Testis (tissue), 3 donors: Measurements from ENCODE around the gene DUSP22. TPM values are rescaled to one million over a fixed set of nuclear protein-coding genes. Genes with fewer than 3 reads are reported as not detected.

Experiments
- DNase-seq: peaks from one replicate; pipeline ENCODE4 v3.0.0-alpha.2; 2019
- H3K27ac ChIP-seq, 2 donors: fragments of 200-600 bp; sonication (generic); one replicate each; pipeline ENCODE4 v1.5.1; 2019
- H3K27me3 ChIP-seq: fragments of 200-600 bp; sonication (generic); one replicate; pipeline ENCODE4 v1.5.1; 2019
- H3K36me3 ChIP-seq: fragments of 200-600 bp; sonication (generic); one replicate; pipeline ENCODE4 v1.5.1; 2017; ENCODE audit warnings: low read depth; ENCODE audit errors: missing control alignments
- H3K4me1 ChIP-seq: fragments of 200-600 bp; sonication (generic); one replicate; pipeline ENCODE4 v1.5.1; 2019
- H3K4me3 ChIP-seq, 2 donors: fragments of 200-600 bp; sonication (generic); one replicate each; pipeline ENCODE4 v1.5.1; 2017 to 2019
- H3K9me3 ChIP-seq: fragments of 200-600 bp; sonication (generic); one replicate; pipeline ENCODE4 v1.5.1; 2017
- CTCF ChIP-seq, 3 experiments: fragments of 450-650 bp in 2 of 3; fragments of 200-600 bp in 1 of 3; sonication (generic) in 1 of 3; IDR thresholded peaks; one replicate each; pipeline ENCODE4 v1.5.1; 2016 to 2019; ENCODE audit warnings: antibody characterized with exemption in 3 of 3, mild to moderate bottlenecking in 2 of 3, moderate library complexity in 1 of 3
- POLR2A ChIP-seq: fragments of 450-650 bp; IDR thresholded peaks from one replicate; pipeline ENCODE4 v1.6.1; 2017; ENCODE audit warnings: antibody characterized with exemption, mild to moderate bottlenecking, moderate library complexity
- WGBS, 2 donors: methylation state at CpG; one replicate each; pipeline ENCODE4 v1.1.5; 2018; 5-methylcytosine and 5-hydroxymethylcytosine counted together
- intact Hi-C: fragments of 100-400 bp; cut with DNase I; formaldehyde crosslinking; loops from one replicate; pipeline ENCODE4 v1.15.1; 2023; ENCODE audit warnings: low total_unique reads
- polyA plus RNA-seq: library from polyadenylated mRNA; stranded (reverse); fragments of 350-450 nt; fragmentation: Illumina TruSeq; extraction: RNeasy Lipid Tissue Mini Kit (QIAGEN cat#74804); gene quantifications from one replicate; pipeline ENCODE4 v1.2.3, GENCODE V29; 2014; ENCODE audit warnings: low read depth, low replicate concordance; ENCODE audit not compliant: insufficient read depth
- total RNA-seq, 2 donors: library from RNA; depleted of rRNA; stranded (reverse); fragments of >200 nt; gene quantifications; one replicate each; pipeline ENCODE4 v1.2.3, GENCODE V29; 2016

DUSP22 gene
- total and polyA plus RNA-seq, 3 donors from 2014 or later, result 112 to 158 (median 129) TPM

- no peaks in the 10 kb centered on the region for H3K27me3 ChIP-seq
- intact Hi-C loops, result no loop called here
Measured at GRCh38 chr6:255751-256083, 36.6 kb upstream of the DUSP22 start.

GRCh38 chr6:256169-256568, 36.1 kb upstream of the DUSP22 start:
- WGBS, 2 donors, result 90 to 92% methylated on average over 9 of the region's 9 CpGs
- Histone ChIP-seq H3K4me1 (no peaks in the 10 kb centered on the region), H3K4me3 (no peak overlapping the region), H3K27me3 (no peaks in the 10 kb centered on the region), H3K9me3 (no peaks in the 10 kb centered on the region), H3K36me3 (no peaks in the 10 kb centered on the region), H3K27ac (no peak overlapping the region)
- DNase-seq, result no peak
- intact Hi-C loops, result no loop called here
- no peak for TF ChIP-seq CTCF (IDR thresholded peaks at IDR 0.05)
- no peak for TF ChIP-seq POLR2A

More at GRCh38 chr6:255751-256083, 36.6 kb upstream of the DUSP22 start:
- no peaks in the 10 kb centered on the region for H3K4me1 ChIP-seq
- H3K36me3 ChIP-seq, result no peaks in the 10 kb centered on the region
- no peak overlapping the region for H3K4me3 ChIP-seq
- DNase-seq, result no peak
- 91 to 92% methylated on average over 8 of the region's 8 CpGs for WGBS, 2 donors
- no peak for TF ChIP-seq CTCF (IDR thresholded peaks at IDR 0.05)
- no peak for TF ChIP-seq POLR2A
- H3K9me3 ChIP-seq, result no peaks in the 10 kb centered on the region
- H3K27ac ChIP-seq, result no peak overlapping the region

- H3K27ac ChIP-seq, result no peak overlapping the region
- no peak overlapping the region for H3K4me3 ChIP-seq
- 72 to 74% methylated on average over 8 of the region's 8 CpGs for WGBS, 2 donors
- no peaks in the 10 kb centered on the region for H3K36me3 ChIP-seq
- H3K27me3 ChIP-seq, result no peaks in the 10 kb centered on the region
- DNase-seq, result no peak
- no peak for TF ChIP-seq CTCF (IDR thresholded peaks at IDR 0.05)
- no peak for TF ChIP-seq POLR2A
- no peaks in the 10 kb centered on the region for H3K4me1 ChIP-seq
- no peaks in the 10 kb centered on the region for H3K9me3 ChIP-seq
- intact Hi-C loops, result no loop called here
Measured at GRCh38 chr6:257031-257725, 35.1 kb upstream of the DUSP22 start.

- intact Hi-C loops, result no loop called here
- no peak for DNase-seq
- Histone ChIP-seq H3K4me3 (no peak overlapping the region), H3K9me3 (no peaks in the 10 kb centered on the region), H3K27ac (no peak overlapping the region), H3K4me1 (no peaks in the 10 kb centered on the region), H3K27me3 (no peaks in the 10 kb centered on the region), H3K36me3 (no peaks in the 10 kb centered on the region)
- WGBS, 2 donors, result 61 to 81% methylated on average over 1 of the region's 1 CpG
- TF ChIP-seq CTCF (IDR thresholded peaks at IDR 0.05) (no peak), POLR2A (no peak)
Measured at GRCh38 chr6:257774-258173, 34.5 kb upstream of the DUSP22 start.

GRCh38 chr6:259316-259715, 33.0 kb upstream of the DUSP22 start:
- WGBS, 2 donors, result 81 to 82% methylated on average over 5 of the region's 5 CpGs
- Histone ChIP-seq H3K9me3 (no peaks in the 10 kb centered on the region), H3K27me3 (no peaks in the 10 kb centered on the region), H3K36me3 (no peaks in the 10 kb centered on the region), H3K4me3 (no peak overlapping the region), H3K27ac (no peak overlapping the region), H3K4me1 (no peaks in the 10 kb centered on the region)
- intact Hi-C loops, result no loop called here
- no peak for DNase-seq
- TF ChIP-seq POLR2A (no peak), CTCF (IDR thresholded peaks at IDR 0.05) (no peak)
